ENCODE results near the gene DPH1. TPM values are rescaled to one million over a fixed set of nuclear protein-coding genes. Genes with fewer than 3 reads are reported as not detected.

DPH1 gene
- total and polyA plus RNA-seq, 7 experiments from 2014 or later = 32.9 to 124 (median 85.9) TPM

- H3K9me3 Mint-ChIP-seq = no peaks in the 10 kb centered on the region
- DNase-seq (peak; percentile 48 to 84 (median 67)), ATAC-seq (peak; percentile 55)
- intact Hi-C loops (cut with micrococcal nuclease) = loop anchor here (1.0 kb wide), 2 partner anchors 8 to 351 kb away; partner anchors contain the start of genes OVCA2 (in 2 of the 2) and MNT (in 1 of the 2)
- H3K27ac ChIP-seq (ENCODE audit: low read depth, low read length) = no peak overlapping the region
- no peaks in the 10 kb centered on the region for H3K9me3 ChIP-seq (ENCODE audit: control insufficient read depth in 2 of 3, low read length in 3 of 3)
- H3K27me3 Mint-ChIP-seq = peaks cover 0 to 15% (median 0%) of the 10 kb centered on the region in 5 donors
- H3K36me3 ChIP-seq (ENCODE audit: control insufficient read depth in 2 of 3, insufficient read depth in 3 of 3, low read length in 3 of 3) = no peaks in the 10 kb centered on the region
- H3K4me1 Mint-ChIP-seq = peaks cover 8 to 37% (median 28%) of the 10 kb centered on the region in 7 donors
- H3K27ac Mint-ChIP-seq = no peak overlapping the region
- peaks cover 0 to 9% of the 10 kb centered on the region in 2 donors for H3K27me3 ChIP-seq (ENCODE audit: control insufficient read depth in 2 of 2, insufficient read depth in 2 of 2, low read length in 2 of 2)
- H3K36me3 Mint-ChIP-seq = peaks cover 0 to 3% (median 0%) of the 10 kb centered on the region in 5 donors
- no peak overlapping the region for H3K4me3 ChIP-seq (ENCODE audit: low read length)
- POLR2A ChIA-PET = interaction anchor here (1.4 kb wide), 1 partner anchor 233 kb away, joined by 4 read pairs; no protein-coding TSS in a partner anchor
- H3K4me1 ChIP-seq (ENCODE audit: control insufficient read depth in 2 of 2, insufficient read depth in 2 of 2, low read length in 2 of 2) = peaks cover 22 to 28% of the 10 kb centered on the region in 2 donors
- CTCF ChIA-PET = interaction anchor here (2.2 kb wide), 1 partner anchor 194 kb away, joined by 9 read pairs; no protein-coding TSS in a partner anchor
- peak overlapping the region in 3 of 10 donors; percentile 33 to 74 (median 61) for H3K4me3 Mint-ChIP-seq
Observed at GRCh38 chr17:2050300-2051060, 20.5 kb downstream of the DPH1 start.

- Mint-ChIP-seq H3K9me3 (no peaks in the 10 kb centered on the region), H3K27ac (peak overlapping the region in 5 of 9 donors; percentile 8 to 75 (median 32))
- CTCF ChIA-PET = interaction anchor here (0.7 to 2.2 kb wide), 3 partner anchors 194 to 354 kb away, joined by 3 to 9 read pairs (median 4); no protein-coding TSS in a partner anchor
Observed at GRCh38 chr17:2051061-2051932, 21.3 kb downstream of the DPH1 start.

GRCh38 chr17:2051933-2052559 lies 22.1 kb downstream of the DPH1 start:
- peaks cover 8 to 37% (median 28%) of the 10 kb centered on the region in 7 donors for H3K4me1 Mint-ChIP-seq
- ChIA-PET POLR2A (interaction anchor here (0.6 to 1.4 kb wide), 2 partner anchors 231 to 253 kb away, joined by 3 to 4 read pairs; no protein-coding TSS in a partner anchor), CTCF (interaction anchor here (1.7 to 2.2 kb wide), 2 partner anchors 193 to 229 kb away, joined by 4 to 9 read pairs; no protein-coding TSS in a partner anchor)

More at GRCh38 chr17:2051061-2051932, 21.3 kb downstream of the DPH1 start:
- peak in 1 of 9 donors; percentile 49 for DNase-seq
- Mint-ChIP-seq H3K4me1 (peaks cover 8 to 37% (median 28%) of the 10 kb centered on the region in 7 donors), H3K27me3 (peaks cover 0 to 15% (median 0%) of the 10 kb centered on the region in 5 donors), H3K4me3 (peak overlapping the region in 9 of 10 donors; percentile 25 to 70 (median 41)), H3K36me3 (peaks cover 0 to 3% (median 0%) of the 10 kb centered on the region in 5 donors)
- POLR2A ChIA-PET = interaction anchor here (0.6 to 1.4 kb wide), 2 partner anchors 232 to 254 kb away, joined by 3 to 4 read pairs; no protein-coding TSS in a partner anchor
- Histone ChIP-seq H3K36me3 (ENCODE audit: control insufficient read depth in 2 of 3, insufficient read depth in 3 of 3, low read length in 3 of 3) (no peaks in the 10 kb centered on the region), H3K27me3 (ENCODE audit: control insufficient read depth in 2 of 2, insufficient read depth in 2 of 2, low read length in 2 of 2) (peaks cover 0 to 9% of the 10 kb centered on the region in 2 donors), H3K27ac (ENCODE audit: low read depth, low read length) (no peak overlapping the region), H3K4me1 (ENCODE audit: control insufficient read depth in 2 of 2, insufficient read depth in 2 of 2, low read length in 2 of 2) (peaks cover 24 to 31% of the 10 kb centered on the region in 2 donors), H3K4me3 (ENCODE audit: low read length) (no peak overlapping the region), H3K9me3 (ENCODE audit: control insufficient read depth in 2 of 3, low read length in 3 of 3) (no peaks in the 10 kb centered on the region)
- intact Hi-C loops (cut with micrococcal nuclease) = no loop called here
- no peak for ATAC-seq

GRCh38 chr17:2053380-2054261 lies 23.7 kb downstream of the DPH1 start:
- Histone ChIP-seq H3K27me3 (ENCODE audit: control insufficient read depth in 2 of 2, insufficient read depth in 2 of 2, low read length in 2 of 2) (peaks cover 0 to 9% of the 10 kb centered on the region in 2 donors), H3K4me3 (ENCODE audit: low read length) (peak overlapping the region; percentile 68), H3K27ac (ENCODE audit: low read depth, low read length) (peak overlapping the region; percentile 70), H3K36me3 (ENCODE audit: control insufficient read depth in 2 of 3, insufficient read depth in 3 of 3, low read length in 3 of 3) (no peaks in the 10 kb centered on the region), H3K4me1 (ENCODE audit: control insufficient read depth in 2 of 2, insufficient read depth in 2 of 2, low read length in 2 of 2) (peaks cover 26 to 39% of the 10 kb centered on the region in 2 donors), H3K9me3 (ENCODE audit: control insufficient read depth in 2 of 3, low read length in 3 of 3) (no peaks in the 10 kb centered on the region)
- peaks cover 0 to 15% (median 0%) of the 10 kb centered on the region in 5 donors for H3K27me3 Mint-ChIP-seq
- CTCF ChIA-PET = interaction anchor here (0.6 to 3.4 kb wide), 10 partner anchors 14 to 299 kb away, joined by 3 to 46 read pairs (median 4); no protein-coding TSS in a partner anchor
- POLR2A ChIA-PET = interaction anchor here (0.6 to 4.3 kb wide), 8 partner anchors 10 to 329 kb away, joined by 3 to 24 read pairs (median 4); no protein-coding TSS in a partner anchor
- DNase-seq (peak; percentile 60 to 88 (median 75)), ATAC-seq (peak; percentile 39)
- intact Hi-C loops (cut with micrococcal nuclease) = loop anchor here (1.0 to 2.0 kb wide), 10 partner anchors 23 to 339 kb away; partner anchors contain the start of genes SMG6 (in 2 of the 2), SRR (in 2 of the 2), DPH1 (in 1 of the 2) and TSR1 (in 1 of the 2)
- H3K36me3 Mint-ChIP-seq = peaks cover 0 to 6% (median 0%) of the 10 kb centered on the region in 5 donors
- H3K27ac Mint-ChIP-seq = peak overlapping the region in 8 of 9 donors; percentile 41 to 91 (median 82)
- H3K4me1 Mint-ChIP-seq = peaks cover 8 to 31% (median 26%) of the 10 kb centered on the region in 7 donors
- peak overlapping the region; percentile 76 to 87 (median 80) for H3K4me3 Mint-ChIP-seq
- H3K9me3 Mint-ChIP-seq = no peaks in the 10 kb centered on the region

More at GRCh38 chr17:2051933-2052559, 22.1 kb downstream of the DPH1 start:
- no peaks in the 10 kb centered on the region for H3K36me3 ChIP-seq (ENCODE audit: control insufficient read depth in 2 of 3, insufficient read depth in 3 of 3, low read length in 3 of 3)
- H3K27ac ChIP-seq (ENCODE audit: low read depth, low read length) = no peak overlapping the region
- ATAC-seq (no peak), DNase-seq (no peak)
- Mint-ChIP-seq H3K4me3 (peak overlapping the region; percentile 25 to 70 (median 37)), H3K27ac (peak overlapping the region in 5 of 9 donors; percentile 8 to 75 (median 32)), H3K9me3 (no peaks in the 10 kb centered on the region), H3K36me3 (peaks cover 0 to 6% (median 0%) of the 10 kb centered on the region in 5 donors), H3K27me3 (peaks cover 0 to 15% (median 0%) of the 10 kb centered on the region in 5 donors)
- H3K4me1 ChIP-seq (ENCODE audit: control insufficient read depth in 2 of 2, insufficient read depth in 2 of 2, low read length in 2 of 2) = peaks cover 27 to 34% of the 10 kb centered on the region in 2 donors
- intact Hi-C loops (cut with micrococcal nuclease) = no loop called here
- peaks cover 0 to 9% of the 10 kb centered on the region in 2 donors for H3K27me3 ChIP-seq (ENCODE audit: control insufficient read depth in 2 of 2, insufficient read depth in 2 of 2, low read length in 2 of 2)
- no peaks in the 10 kb centered on the region for H3K9me3 ChIP-seq (ENCODE audit: control insufficient read depth in 2 of 3, low read length in 3 of 3)
- no peak overlapping the region for H3K4me3 ChIP-seq (ENCODE audit: low read length)

- no peak for ATAC-seq
Observed at GRCh38 chr17:2054262-2054511, 24.2 kb downstream of the DPH1 start.

More at GRCh38 chr17:2054262-2054511, 24.2 kb downstream of the DPH1 start:
- no peaks in the 10 kb centered on the region for H3K9me3 ChIP-seq (ENCODE audit: control insufficient read depth in 2 of 3, low read length in 3 of 3)
- peak overlapping the region; percentile 68 for H3K4me3 ChIP-seq (ENCODE audit: low read length)
- intact Hi-C loops (cut with micrococcal nuclease) = loop anchor here (1.0 to 2.0 kb wide), 10 partner anchors 24 to 339 kb away; partner anchors contain the start of genes SMG6 (in 2 of the 2), SRR (in 2 of the 2), DPH1 (in 1 of the 2) and TSR1 (in 1 of the 2)
- Mint-ChIP-seq H3K4me1 (peaks cover 8 to 25% (median 21%) of the 10 kb centered on the region in 7 donors), H3K27ac (peak overlapping the region in 7 of 9 donors; percentile 28 to 91 (median 74)), H3K36me3 (peaks cover 0 to 6% (median 0%) of the 10 kb centered on the region in 5 donors), H3K4me3 (peak overlapping the region; percentile 76 to 87 (median 80)), H3K9me3 (no peaks in the 10 kb centered on the region), H3K27me3 (peaks cover 0 to 15% (median under 1%) of the 10 kb centered on the region in 5 donors)
- H3K27ac ChIP-seq (ENCODE audit: low read depth, low read length) = peak overlapping the region; percentile 70
- DNase-seq = peak in 2 of 9 donors; percentile 57 to 67
- H3K4me1 ChIP-seq (ENCODE audit: control insufficient read depth in 2 of 2, insufficient read depth in 2 of 2, low read length in 2 of 2) = peaks cover 21 to 33% of the 10 kb centered on the region in 2 donors
- peaks cover 0 to 4% of the 10 kb centered on the region in 2 donors for H3K27me3 ChIP-seq (ENCODE audit: control insufficient read depth in 2 of 2, insufficient read depth in 2 of 2, low read length in 2 of 2)
- ChIA-PET CTCF (interaction anchor here (0.5 to 3.4 kb wide), 12 partner anchors 14 to 385 kb away, joined by 3 to 46 read pairs (median 4); no protein-coding TSS in a partner anchor), POLR2A (interaction anchor here (0.6 to 4.3 kb wide), 9 partner anchors 13 to 328 kb away, joined by 3 to 24 read pairs (median 4); no protein-coding TSS in a partner anchor)
- H3K36me3 ChIP-seq (ENCODE audit: control insufficient read depth in 2 of 3, insufficient read depth in 3 of 3, low read length in 3 of 3) = no peaks in the 10 kb centered on the region

Data from naive thymus-derived CD4-positive, alpha-beta T cell (primary cell).